ENCODE results near the gene ZFAND3.

DNA sequence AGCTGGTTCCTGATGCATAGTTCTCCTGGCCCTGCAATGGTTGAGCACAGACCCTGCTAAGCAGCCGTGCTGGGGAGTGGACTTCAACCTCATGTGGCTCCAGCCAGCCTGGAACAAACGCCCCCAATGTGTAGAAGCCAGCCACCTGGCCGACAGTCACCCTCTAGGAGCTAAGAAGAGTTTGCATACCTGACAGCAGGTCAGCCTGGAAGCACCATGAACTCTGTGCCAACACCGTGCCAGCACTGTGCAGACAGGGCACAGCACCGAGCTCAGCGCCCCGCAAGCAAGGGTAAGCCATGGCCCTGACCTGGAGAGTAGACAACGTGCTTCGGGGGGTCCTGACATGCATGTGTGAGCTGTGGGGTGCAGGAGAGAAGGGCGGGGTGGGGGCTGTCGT, 356.3 kb downstream of the ZFAND3 start:
- no peak for TF ChIP-seq MXI1 (IDR thresholded peaks at IDR 0.05; ENCODE audit: borderline replicate concordance, low read depth, low read length)
- no peak for TF ChIP-seq POLR2A (IDR thresholded peaks at IDR 0.05; ENCODE audit: low read depth, low read length)
- TF ChIP-seq, protein P1, sequence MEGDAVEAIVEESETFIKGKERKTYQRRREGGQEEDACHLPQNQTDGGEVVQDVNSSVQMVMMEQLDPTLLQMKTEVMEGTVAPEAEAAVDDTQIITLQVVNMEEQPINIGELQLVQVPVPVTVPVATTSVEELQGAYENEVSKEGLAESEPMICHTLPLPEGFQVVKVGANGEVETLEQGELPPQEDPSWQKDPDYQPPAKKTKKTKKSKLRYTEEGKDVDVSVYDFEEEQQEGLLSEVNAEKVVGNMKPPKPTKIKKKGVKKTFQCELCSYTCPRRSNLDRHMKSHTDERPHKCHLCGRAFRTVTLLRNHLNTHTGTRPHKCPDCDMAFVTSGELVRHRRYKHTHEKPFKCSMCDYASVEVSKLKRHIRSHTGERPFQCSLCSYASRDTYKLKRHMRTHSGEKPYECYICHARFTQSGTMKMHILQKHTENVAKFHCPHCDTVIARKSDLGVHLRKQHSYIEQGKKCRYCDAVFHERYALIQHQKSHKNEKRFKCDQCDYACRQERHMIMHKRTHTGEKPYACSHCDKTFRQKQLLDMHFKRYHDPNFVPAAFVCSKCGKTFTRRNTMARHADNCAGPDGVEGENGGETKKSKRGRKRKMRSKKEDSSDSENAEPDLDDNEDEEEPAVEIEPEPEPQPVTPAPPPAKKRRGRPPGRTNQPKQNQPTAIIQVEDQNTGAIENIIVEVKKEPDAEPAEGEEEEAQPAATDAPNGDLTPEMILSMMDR (conservative IDR thresholded peaks at IDR 0.05; ENCODE audit: low read depth, low read length), result no peak
- TF ChIP-seq FOS (IDR thresholded peaks at IDR 0.05; ENCODE audit: low read depth, low read length), result no peak
- TF ChIP-seq RFX5 (IDR thresholded peaks at IDR 0.05; ENCODE audit: low read depth, low read length), result no peak
- TF ChIP-seq RAD21 (IDR thresholded peaks at IDR 0.05; ENCODE audit: low read length), result no peak
- TF ChIP-seq BHLHE40 (IDR thresholded peaks at IDR 0.05; ENCODE audit: low read depth, low read length), result no peak

Data from IMR-90 (cell line).